Ascending aorta (tissue), 2 donors: ENCODE measurements around the gene TMED6. TPM values are rescaled to one million over a fixed set of nuclear protein-coding genes. Genes with fewer than 3 reads are reported as not detected.

Source experiments
- DNase-seq, 2 donors: peaks; one replicate each; pipeline ENCODE4 v3.0.0-alpha.2; 2019; ENCODE audit warnings: low spot score in 2 of 2
- H3K27ac ChIP-seq, 2 donors: fragments of 200-600 bp; sonication (generic); one replicate each; pipeline ENCODE4 v1.5.1; 2016 to 2017; ENCODE audit warnings: mild to moderate bottlenecking in 1 of 2
- H3K27me3 ChIP-seq: fragments of 200-600 bp; sonication (generic); one replicate; pipeline ENCODE4 v1.5.1; 2017
- H3K36me3 ChIP-seq, 2 donors: fragments of 200-600 bp; sonication (generic); one replicate each; pipeline ENCODE4 v1.5.1; 2016
- H3K4me1 ChIP-seq, 2 donors: fragments of 200-600 bp; sonication (generic); one replicate each; pipeline ENCODE4 v1.5.1; 2016 to 2017; ENCODE audit warnings: mild to moderate bottlenecking in 1 of 2
- H3K4me3 ChIP-seq, 2 donors: fragments of 200-600 bp; sonication (generic); one replicate each; pipeline ENCODE4 v1.5.1; 2016 to 2017; ENCODE audit warnings: mild to moderate bottlenecking in 1 of 2
- H3K9me3 ChIP-seq, 2 donors: fragments of 200-600 bp; sonication (generic); one replicate each; pipeline ENCODE4 v1.5.1; 2016
- CTCF ChIP-seq, 3 experiments: fragments of 200-600 bp in 2 of 3; fragments of 450-650 bp in 1 of 3; sonication (generic) in 2 of 3; IDR thresholded peaks; one replicate each; pipeline ENCODE4 v1.5.1; 2016 to 2019; ENCODE audit warnings: antibody characterized with exemption in 3 of 3, mild to moderate bottlenecking in 1 of 3, moderate library complexity in 1 of 3
- intact Hi-C: fragments of 100-400 bp; cut with DNase I; formaldehyde crosslinking; loops from one replicate; pipeline ENCODE4 v1.15.1; 2023
- total RNA-seq: library from RNA; depleted of rRNA; stranded (reverse); fragments of >200 nt; gene quantifications from one replicate; pipeline ENCODE4 v1.1.0, GENCODE V29; 2016

The TMED6 gene
- total RNA-seq, 1 donor from 2014 or later = not detected

- Histone ChIP-seq H3K27me3 (no peaks in the 10 kb centered on the region), H3K36me3 (no peaks in the 10 kb centered on the region), H3K4me3 (no peak overlapping the region), H3K9me3 (no peaks in the 10 kb centered on the region), H3K4me1 (peaks cover 0 to 10% of the 10 kb centered on the region in 2 donors), H3K27ac (no peak overlapping the region)
- no peak for DNase-seq
- TF ChIP-seq CTCF (IDR thresholded peaks at IDR 0.05) = no peak
- intact Hi-C loops = loop anchor here (10.0 kb wide), 1 partner anchor 251 kb away; no protein-coding TSS in a partner anchor
Measured at GRCh38 chr16:69393898-69394849, 42.6 kb upstream of the TMED6 start.

GRCh38 chr16:69386596-69386995 lies 35.0 kb upstream of the TMED6 start:
- peak overlapping the region; percentile 79 to 95 for H3K4me3 ChIP-seq
- no peaks in the 10 kb centered on the region for H3K27me3 ChIP-seq
- H3K27ac ChIP-seq = peak overlapping the region in 1 of 2 donors; percentile 94
- H3K9me3 ChIP-seq = no peaks in the 10 kb centered on the region
- intact Hi-C loops = no loop called here
- DNase-seq = no peak
- peaks cover 0 to 25% of the 10 kb centered on the region in 2 donors for H3K36me3 ChIP-seq
- TF ChIP-seq CTCF (IDR thresholded peaks at IDR 0.05) = no peak
- H3K4me1 ChIP-seq = peaks cover 0 to 13% of the 10 kb centered on the region in 2 donors

GRCh38 chr16:69384974-69385373 lies 33.4 kb upstream of the TMED6 start:
- H3K4me1 ChIP-seq = peaks cover 0 to 13% of the 10 kb centered on the region in 2 donors
- H3K9me3 ChIP-seq = no peaks in the 10 kb centered on the region
- H3K27me3 ChIP-seq = no peaks in the 10 kb centered on the region
- H3K36me3 ChIP-seq = peaks cover 0 to 40% of the 10 kb centered on the region in 2 donors
- H3K27ac ChIP-seq = peak overlapping the region; percentile 94 to 96
- no peak for DNase-seq
- TF ChIP-seq CTCF (IDR thresholded peaks at IDR 0.05) = no peak
- H3K4me3 ChIP-seq = peak overlapping the region; percentile 79 to 95
- intact Hi-C loops = loop anchor here (2.0 kb wide), 1 partner anchor 54 kb away; the partner anchor contains the start of gene PDF

GRCh38 chr16:69382421-69382820 lies 30.8 kb upstream of the TMED6 start:
- peaks cover 0 to 13% of the 10 kb centered on the region in 2 donors for H3K4me1 ChIP-seq
- no peaks in the 10 kb centered on the region for H3K9me3 ChIP-seq
- no peaks in the 10 kb centered on the region for H3K27me3 ChIP-seq
- DNase-seq = no peak
- no peak overlapping the region for H3K27ac ChIP-seq
- no peak for TF ChIP-seq CTCF (IDR thresholded peaks at IDR 0.05)
- intact Hi-C loops = no loop called here
- peaks cover 15 to 63% of the 10 kb centered on the region in 2 donors for H3K36me3 ChIP-seq
- no peak overlapping the region for H3K4me3 ChIP-seq

- intact Hi-C loops = no loop called here
- Histone ChIP-seq H3K4me1 (peaks cover 0 to 13% of the 10 kb centered on the region in 2 donors), H3K36me3 (peaks cover 15 to 63% of the 10 kb centered on the region in 2 donors), H3K27ac (peak overlapping the region in 1 of 2 donors; percentile 3), H3K9me3 (no peaks in the 10 kb centered on the region), H3K4me3 (no peak overlapping the region), H3K27me3 (no peaks in the 10 kb centered on the region)
- TF ChIP-seq CTCF (IDR thresholded peaks at IDR 0.05) = no peak
- DNase-seq = no peak
Measured at GRCh38 chr16:69381231-69381630, 29.6 kb upstream of the TMED6 start.
